Stimulated activated effector memory CD8-positive, alpha-beta T cell treated with anti-CD3 and anti-CD28 coated beads, Interleukin-12 subunit alpha, Interleukin-12 subunit beta, amount 100 ng/mL, for 72 hours (primary cell): ENCODE results near the gene GABRA5.
"Not testable (repeated sequence)": the region's sequence is repeated elsewhere in the genome, so short reads cannot be mapped to it uniquely, and the experiment has no call there.

Experiments used
- ATAC-seq: fragments of 150-1000 bp; cut with Tn5 transposase; 2 replicates; pipeline ENCODE4 v1.10.0; 2021
- DNase-seq, 2 donors: peaks; one replicate each; pipeline ENCODE4 v3.0.0; 2021 to 2022; ENCODE audit warnings: low spot score in 2 of 2
- H3K27ac Mint-ChIP-seq: one replicate; pipeline ENCODE4 v1.8.0; 2022; ENCODE audit warnings: mild to moderate bottlenecking, mixed read lengths
- H3K36me3 Mint-ChIP-seq: one replicate; pipeline ENCODE4 v1.8.0; 2022; ENCODE audit warnings: mild to moderate bottlenecking, mixed read lengths
- H3K4me1 Mint-ChIP-seq: one replicate; pipeline ENCODE4 v1.8.0; 2022; ENCODE audit warnings: mixed read lengths
- H3K4me3 Mint-ChIP-seq: one replicate; pipeline ENCODE4 v1.8.0; 2022; ENCODE audit warnings: mild to moderate bottlenecking, mixed read lengths
- H3K9me3 Mint-ChIP-seq: one replicate; pipeline ENCODE4 v1.8.0; 2022; ENCODE audit warnings: mixed read lengths

GABRA5 gene

DNA sequence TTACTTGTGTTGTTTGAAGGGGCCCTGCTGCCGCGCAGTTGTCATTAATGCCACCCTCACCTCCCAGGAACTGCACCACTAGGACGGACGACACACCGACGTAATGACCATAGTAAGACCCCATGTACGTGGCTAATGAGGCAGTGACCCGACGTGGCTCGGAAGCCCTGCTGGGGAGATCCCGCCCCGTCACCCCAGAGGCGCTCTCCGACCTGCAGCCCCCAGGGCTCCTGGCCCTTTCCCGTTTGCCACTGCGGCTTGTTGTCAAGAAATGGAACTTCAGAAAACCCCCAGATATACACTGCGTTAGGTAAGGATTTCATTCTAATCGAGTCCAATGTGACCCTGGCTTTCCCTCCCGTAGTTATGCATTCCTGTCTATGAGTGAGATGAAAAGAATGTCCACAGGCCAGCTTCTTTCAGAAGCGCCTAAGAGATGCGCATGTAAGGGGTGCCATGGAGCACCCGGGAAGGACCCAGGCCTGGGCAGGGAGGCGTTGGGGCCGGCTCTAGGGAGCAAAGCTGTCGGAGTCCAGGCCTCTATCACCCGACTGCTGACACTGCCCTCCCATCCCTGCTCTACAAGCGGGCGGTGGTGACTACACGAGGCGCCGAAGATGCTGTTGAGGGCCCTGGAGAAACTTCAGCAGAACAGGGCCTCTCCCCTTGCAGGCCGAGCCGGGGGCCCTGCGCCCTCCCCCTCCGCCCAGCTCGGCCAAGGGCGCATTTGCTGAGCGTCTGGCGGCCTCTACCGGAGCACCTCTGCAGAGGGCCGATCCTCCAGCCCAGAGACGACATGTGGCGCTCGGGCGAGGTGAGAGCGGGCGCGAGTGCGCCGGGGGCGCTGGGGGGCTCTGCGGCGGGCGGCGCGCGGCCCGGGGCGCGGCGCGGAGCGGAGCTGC, at the start of gene GABRA5:
TSS of gene GABRA5 (plus strand) at position 765 of the 902 bp plus-strand sequence. CDS start 2,187 bp downstream, outside the sequence.
- Mint-ChIP-seq H3K9me3 (no peaks in the 10 kb centered on the region), H3K36me3 (no peaks in the 10 kb centered on the region)
- DNase-seq = no peak

DNA sequence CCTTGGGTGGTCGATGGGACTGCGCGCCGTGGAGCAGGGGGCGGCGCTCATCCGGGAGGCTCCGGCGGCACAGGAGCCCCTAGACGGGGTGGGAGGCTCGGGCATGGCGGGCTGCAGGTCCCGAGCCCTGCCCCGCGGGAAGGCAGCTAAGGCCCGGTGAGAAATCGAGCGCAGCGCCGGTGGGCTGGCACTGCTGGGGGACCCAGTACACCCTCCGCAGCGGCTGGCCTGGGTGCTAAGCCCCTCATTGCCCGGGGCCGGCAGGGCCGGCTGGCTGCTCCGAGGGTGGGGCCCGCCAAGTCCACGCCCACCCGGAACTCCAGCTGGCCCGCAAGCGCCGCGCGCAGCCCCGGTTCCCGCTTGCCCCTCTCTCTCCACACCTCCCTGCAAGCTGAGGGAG, 35.7 kb upstream of the GABRA5 start:
- not testable (repeated sequence) for ATAC-seq, H3K4me3 Mint-ChIP-seq, H3K27ac Mint-ChIP-seq, H3K36me3 Mint-ChIP-seq, DNase-seq, H3K4me1 Mint-ChIP-seq
- H3K9me3 Mint-ChIP-seq = peaks cover 11% of the 10 kb centered on the region

More for the DNA sequence above, at the start of gene GABRA5:
- ATAC-seq = no peak
- Mint-ChIP-seq H3K27ac (no peak within 1 kb of the TSS), H3K4me3 (no peak within 1 kb of the TSS), H3K4me1 (no peaks in the 10 kb centered on the region)

DNA sequence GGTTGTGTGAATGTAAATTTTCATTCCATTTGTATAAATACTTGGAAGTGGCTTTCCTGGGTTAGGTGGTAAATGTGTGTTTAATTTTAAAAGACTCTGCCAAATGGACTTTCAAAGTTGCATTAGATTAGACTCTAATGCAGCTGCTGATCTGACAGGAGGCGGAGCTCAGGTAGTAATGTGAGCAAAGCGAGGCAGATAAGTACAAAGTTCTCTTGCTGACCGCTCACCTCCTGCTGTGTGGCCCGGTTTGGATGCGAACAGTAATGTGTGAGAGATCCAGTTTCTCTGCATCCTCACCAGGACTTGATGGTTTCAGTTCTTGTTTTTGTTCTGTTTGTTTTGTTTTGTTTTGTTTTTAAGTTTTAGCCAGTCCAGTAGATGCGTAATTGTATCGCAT, 34.9 kb upstream of the GABRA5 start:
- no peak for ATAC-seq
- Mint-ChIP-seq H3K36me3 (no peaks in the 10 kb centered on the region), H3K4me1 (no peaks in the 10 kb centered on the region), H3K4me3 (no peak overlapping the region), H3K27ac (no peak overlapping the region), H3K9me3 (peaks cover 13% of the 10 kb centered on the region)
- DNase-seq = no peak

DNA sequence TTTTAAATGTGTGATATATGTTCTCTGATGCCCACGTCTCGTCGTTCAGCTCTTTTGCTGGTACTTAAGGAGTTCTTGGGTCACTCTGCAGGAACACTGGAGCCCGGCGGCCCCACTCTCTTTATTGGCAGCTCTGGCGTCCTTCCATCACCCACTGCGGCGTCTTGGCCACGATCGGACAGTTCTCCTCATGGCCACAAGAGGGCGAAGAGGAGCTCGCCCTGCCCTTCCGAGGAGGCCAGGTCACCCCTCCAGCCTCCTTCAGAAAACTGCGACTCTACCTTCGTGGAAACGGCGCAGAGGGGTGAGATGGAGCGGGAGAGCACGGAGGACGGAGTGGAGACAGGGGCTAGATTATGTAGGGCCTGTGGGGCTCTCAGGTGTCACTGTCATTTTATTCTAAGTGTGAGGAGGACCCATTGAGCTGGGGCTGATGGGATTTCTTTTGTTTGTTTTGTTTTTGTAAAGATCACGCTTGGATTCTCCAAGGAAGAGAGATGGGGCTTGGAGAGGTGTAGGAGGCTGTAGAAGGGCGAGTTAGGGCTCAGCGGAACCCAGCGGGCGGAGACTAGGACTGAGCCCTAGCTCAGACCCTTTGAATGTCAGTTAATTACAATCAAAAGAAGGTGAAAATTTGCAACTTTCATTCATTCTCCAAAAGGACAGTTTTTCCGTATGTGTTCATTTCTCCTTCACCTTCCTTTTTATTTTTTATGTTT, 28.0 kb upstream of the GABRA5 start:
- no peak for ATAC-seq
- H3K4me1 Mint-ChIP-seq = no peaks in the 10 kb centered on the region
- no peak for DNase-seq
- H3K9me3 Mint-ChIP-seq = peaks cover 19% of the 10 kb centered on the region
- H3K36me3 Mint-ChIP-seq = no peaks in the 10 kb centered on the region
- H3K4me3 Mint-ChIP-seq = no peak overlapping the region
- H3K27ac Mint-ChIP-seq = no peak overlapping the region

DNA sequence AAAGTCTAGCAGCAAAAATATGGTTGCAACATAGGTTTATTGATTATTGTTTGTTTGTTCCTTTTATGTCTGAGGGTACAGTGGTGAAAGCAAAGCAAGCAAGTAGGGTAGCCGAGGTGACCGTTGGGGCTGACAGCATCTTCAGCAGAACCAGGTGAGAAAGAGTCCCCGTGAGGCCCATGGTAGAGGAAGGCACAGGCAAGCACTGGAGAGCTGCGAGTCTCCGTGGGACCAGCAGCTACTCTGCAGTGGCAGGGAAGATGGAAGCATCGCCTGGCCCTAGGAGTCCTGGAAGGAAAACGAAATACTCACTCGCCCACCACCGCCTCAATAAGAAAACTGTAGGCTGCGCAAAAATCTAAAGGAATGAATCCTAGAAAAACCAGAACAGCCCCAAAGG, 25.3 kb upstream of the GABRA5 start:
- no peak for DNase-seq
- ATAC-seq = no peak
- H3K36me3 Mint-ChIP-seq = no peaks in the 10 kb centered on the region

DNA sequence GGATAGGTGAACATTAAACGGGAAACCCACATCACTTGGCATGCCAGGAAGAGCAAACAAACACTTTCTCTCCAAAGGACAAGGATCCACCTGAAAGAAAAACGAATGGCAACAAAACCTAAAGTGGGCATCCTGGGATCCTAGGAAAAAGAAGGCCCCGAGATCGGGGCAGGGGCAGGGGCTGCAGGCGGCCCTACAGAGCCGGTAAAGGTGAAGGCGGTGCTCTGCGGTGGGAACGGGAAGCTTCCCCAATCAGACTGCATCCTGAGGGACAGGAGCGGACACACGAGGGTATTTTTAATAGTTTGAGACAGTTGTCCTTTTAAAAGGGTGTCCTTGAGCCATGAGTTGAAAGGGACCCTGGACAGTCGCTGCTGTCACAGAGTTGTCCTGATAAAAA, 24.9 kb upstream of the GABRA5 start:
- Mint-ChIP-seq H3K4me1 (no peaks in the 10 kb centered on the region), H3K36me3 (no peaks in the 10 kb centered on the region), H3K4me3 (no peak overlapping the region), H3K27ac (no peak overlapping the region), H3K9me3 (peaks cover 15% of the 10 kb centered on the region)
- ATAC-seq (no peak), DNase-seq (no peak)

More for the DNA sequence above, 25.3 kb upstream of the GABRA5 start:
- Mint-ChIP-seq H3K27ac (no peak overlapping the region), H3K9me3 (peaks cover 17% of the 10 kb centered on the region), H3K4me3 (no peak overlapping the region), H3K4me1 (no peaks in the 10 kb centered on the region)

DNA sequence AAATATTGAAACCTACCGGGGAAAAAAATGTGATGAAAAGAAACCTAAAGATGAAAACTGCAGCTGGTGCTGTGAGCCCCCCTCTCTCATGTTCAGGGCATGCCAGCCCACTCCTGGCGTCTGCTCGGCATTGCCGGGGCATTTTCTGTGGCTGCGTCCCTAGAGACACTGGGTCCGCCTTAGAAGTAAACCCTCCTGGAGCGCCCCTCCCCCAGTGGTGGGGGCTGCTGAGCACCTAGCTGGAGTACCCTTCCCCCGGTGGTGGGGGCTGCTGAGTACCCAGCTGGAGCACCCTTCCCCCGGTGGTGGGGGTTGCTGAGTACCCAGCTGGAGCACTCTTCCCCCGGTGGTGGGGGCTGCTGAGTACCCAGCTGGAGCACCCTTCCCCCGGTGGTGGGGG, 24.5 kb upstream of the GABRA5 start:
- ATAC-seq (no peak), DNase-seq (no peak)
- Mint-ChIP-seq H3K4me3 (no peak overlapping the region), H3K27ac (no peak overlapping the region), H3K9me3 (peaks cover 13% of the 10 kb centered on the region), H3K4me1 (no peaks in the 10 kb centered on the region), H3K36me3 (no peaks in the 10 kb centered on the region)

DNA sequence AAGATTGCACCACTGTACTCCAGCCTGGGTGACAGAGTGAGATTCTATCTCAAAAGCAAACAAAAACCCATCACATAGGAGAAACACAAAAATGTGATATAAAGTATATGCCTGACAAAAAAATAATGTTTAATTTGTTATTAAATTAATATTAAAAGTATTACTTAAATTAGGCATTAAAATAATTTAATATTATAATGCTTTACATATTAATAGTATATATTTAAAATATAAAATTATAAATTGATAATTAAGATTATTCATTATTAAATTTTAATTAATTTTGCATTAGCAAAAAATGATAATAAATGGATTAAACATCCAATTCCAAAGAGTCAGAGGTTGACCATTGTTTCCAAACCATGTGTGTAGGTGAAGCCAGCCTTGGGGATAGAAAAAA, 22.0 kb upstream of the GABRA5 start:
- Mint-ChIP-seq H3K4me3 (no peak overlapping the region), H3K27ac (no peak overlapping the region), H3K36me3 (no peaks in the 10 kb centered on the region), H3K9me3 (peaks cover 21% of the 10 kb centered on the region), H3K4me1 (no peaks in the 10 kb centered on the region)
- no peak for ATAC-seq
- DNase-seq = no peak

DNA sequence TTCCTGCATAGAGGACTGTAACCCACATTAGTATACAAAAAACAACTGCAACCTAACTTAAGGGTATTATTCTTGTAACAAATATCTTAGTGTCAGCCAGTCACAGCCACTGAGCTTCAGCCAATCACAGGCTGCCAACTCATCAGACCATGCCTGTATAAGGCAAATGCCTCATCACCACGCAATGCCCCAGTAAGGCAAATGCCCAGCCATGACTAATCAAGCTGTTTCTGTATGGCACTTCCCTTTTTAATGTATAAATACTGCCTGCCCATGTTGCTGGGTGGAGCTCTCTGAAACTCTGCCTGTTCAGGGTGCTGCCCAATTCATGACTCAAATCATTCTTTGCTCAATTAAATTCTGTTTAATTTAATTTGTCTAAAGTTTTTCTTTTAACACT, 18.4 kb upstream of the GABRA5 start:
- Mint-ChIP-seq H3K9me3 (peaks cover 15% of the 10 kb centered on the region), H3K27ac (no peak overlapping the region), H3K4me3 (no peak overlapping the region), H3K36me3 (no peaks in the 10 kb centered on the region), H3K4me1 (no peaks in the 10 kb centered on the region)
- DNase-seq (no peak), ATAC-seq (no peak)

DNA sequence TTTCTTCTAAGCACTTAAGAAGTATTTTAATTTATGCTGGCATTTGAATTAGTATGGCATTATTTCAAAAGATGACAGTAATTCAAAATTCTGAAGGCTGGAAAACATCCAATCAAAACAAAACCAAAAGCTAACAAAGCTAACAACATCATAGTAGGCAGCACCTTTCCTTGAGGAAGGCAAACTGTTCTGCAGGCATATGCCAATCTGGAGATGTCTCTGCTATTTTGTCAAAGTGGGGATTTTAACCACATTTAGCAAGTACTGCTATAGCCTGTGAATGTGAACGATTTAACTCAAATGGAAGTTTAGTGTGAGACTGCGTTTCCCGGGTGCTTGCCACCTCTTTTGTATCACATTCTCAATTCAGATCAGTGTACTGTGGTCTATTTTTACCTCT, 16.7 kb upstream of the GABRA5 start:
- peaks cover 18% of the 10 kb centered on the region for H3K9me3 Mint-ChIP-seq

DNA sequence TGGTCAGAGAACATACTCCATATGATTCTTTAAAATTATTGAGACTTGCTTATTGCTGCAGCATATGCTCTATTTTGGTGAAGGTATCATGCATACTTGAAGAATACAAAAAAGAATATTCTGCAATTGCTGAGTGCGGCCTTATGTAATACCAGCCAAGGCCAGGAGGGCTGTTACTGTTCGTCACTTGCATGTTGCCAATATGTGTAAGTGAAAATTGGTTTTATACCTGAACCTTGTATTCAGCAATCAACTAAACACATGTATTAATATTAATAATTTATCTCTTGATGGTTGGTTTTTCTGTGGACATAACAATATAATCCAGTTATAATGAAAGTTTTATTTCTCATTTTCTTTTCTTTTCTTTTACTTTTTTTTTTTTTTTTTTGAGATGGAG, 13.9 kb upstream of the GABRA5 start:
- no peaks in the 10 kb centered on the region for H3K4me1 Mint-ChIP-seq
- no peak for ATAC-seq
- no peaks in the 10 kb centered on the region for H3K36me3 Mint-ChIP-seq
- no peak overlapping the region for H3K27ac Mint-ChIP-seq
- H3K9me3 Mint-ChIP-seq = peaks cover 21% of the 10 kb centered on the region
- DNase-seq = no peak
- H3K4me3 Mint-ChIP-seq = no peak overlapping the region

More for the DNA sequence above, 16.7 kb upstream of the GABRA5 start:
- no peak overlapping the region for H3K27ac Mint-ChIP-seq
- H3K4me1 Mint-ChIP-seq = no peaks in the 10 kb centered on the region
- no peak for ATAC-seq
- no peak overlapping the region for H3K4me3 Mint-ChIP-seq
- no peak for DNase-seq
- H3K36me3 Mint-ChIP-seq = no peaks in the 10 kb centered on the region

DNA sequence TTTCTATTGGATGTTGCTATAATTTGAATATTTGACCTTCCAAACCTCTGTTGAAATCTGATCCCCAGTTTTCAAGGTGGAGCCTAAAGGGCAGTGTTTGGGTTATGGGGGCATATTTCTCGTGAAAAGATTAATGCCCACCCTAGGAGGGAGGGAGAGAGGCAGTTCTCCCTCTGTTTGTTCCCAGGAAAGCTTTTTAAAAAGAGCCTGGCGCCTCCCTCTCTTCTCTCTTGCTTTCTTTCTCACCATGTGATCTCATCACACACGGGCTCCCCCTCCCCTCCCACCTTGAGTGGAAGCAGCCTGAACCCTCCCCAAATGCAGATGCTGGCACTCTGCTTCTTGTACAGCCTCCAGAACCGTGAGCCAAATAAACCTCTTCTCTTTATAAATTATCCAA, 12.4 kb upstream of the GABRA5 start:
- no peaks in the 10 kb centered on the region for H3K4me1 Mint-ChIP-seq
- no peak overlapping the region for H3K4me3 Mint-ChIP-seq
- ATAC-seq (no peak), DNase-seq (no peak)
- H3K9me3 Mint-ChIP-seq = peaks cover 13% of the 10 kb centered on the region
- H3K27ac Mint-ChIP-seq = no peak overlapping the region
- no peaks in the 10 kb centered on the region for H3K36me3 Mint-ChIP-seq

DNA sequence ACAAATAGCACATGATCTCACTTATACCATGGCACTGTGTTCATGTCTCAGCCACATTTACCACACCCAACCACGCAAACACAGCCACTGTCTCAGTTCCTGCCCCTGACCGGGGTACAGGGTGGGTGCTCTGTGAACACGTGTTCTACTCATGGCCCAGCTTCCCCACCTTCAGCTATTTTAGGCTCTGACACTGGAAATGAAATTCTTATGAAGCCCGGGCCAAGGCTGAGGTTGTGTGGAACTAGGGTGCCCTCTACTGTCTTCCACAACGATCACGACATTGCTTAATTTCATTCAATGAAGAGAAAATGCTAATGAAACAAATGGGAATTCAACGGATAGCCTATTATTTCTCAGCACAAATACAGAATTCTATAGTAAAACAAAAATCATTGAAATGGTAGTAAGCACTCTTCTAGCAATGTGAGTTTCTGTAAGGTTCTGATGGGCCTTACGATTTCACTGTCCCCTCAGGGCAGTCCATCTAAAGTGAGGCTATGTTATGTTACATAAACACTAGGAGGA, 2.1 kb upstream of the GABRA5 start:
- DNase-seq (no peak), ATAC-seq (no peak)
- peaks cover 8% of the 10 kb centered on the region for H3K9me3 Mint-ChIP-seq
- H3K27ac Mint-ChIP-seq = no peak overlapping the region
- H3K36me3 Mint-ChIP-seq = no peaks in the 10 kb centered on the region
- H3K4me3 Mint-ChIP-seq = no peak overlapping the region
- no peaks in the 10 kb centered on the region for H3K4me1 Mint-ChIP-seq

DNA sequence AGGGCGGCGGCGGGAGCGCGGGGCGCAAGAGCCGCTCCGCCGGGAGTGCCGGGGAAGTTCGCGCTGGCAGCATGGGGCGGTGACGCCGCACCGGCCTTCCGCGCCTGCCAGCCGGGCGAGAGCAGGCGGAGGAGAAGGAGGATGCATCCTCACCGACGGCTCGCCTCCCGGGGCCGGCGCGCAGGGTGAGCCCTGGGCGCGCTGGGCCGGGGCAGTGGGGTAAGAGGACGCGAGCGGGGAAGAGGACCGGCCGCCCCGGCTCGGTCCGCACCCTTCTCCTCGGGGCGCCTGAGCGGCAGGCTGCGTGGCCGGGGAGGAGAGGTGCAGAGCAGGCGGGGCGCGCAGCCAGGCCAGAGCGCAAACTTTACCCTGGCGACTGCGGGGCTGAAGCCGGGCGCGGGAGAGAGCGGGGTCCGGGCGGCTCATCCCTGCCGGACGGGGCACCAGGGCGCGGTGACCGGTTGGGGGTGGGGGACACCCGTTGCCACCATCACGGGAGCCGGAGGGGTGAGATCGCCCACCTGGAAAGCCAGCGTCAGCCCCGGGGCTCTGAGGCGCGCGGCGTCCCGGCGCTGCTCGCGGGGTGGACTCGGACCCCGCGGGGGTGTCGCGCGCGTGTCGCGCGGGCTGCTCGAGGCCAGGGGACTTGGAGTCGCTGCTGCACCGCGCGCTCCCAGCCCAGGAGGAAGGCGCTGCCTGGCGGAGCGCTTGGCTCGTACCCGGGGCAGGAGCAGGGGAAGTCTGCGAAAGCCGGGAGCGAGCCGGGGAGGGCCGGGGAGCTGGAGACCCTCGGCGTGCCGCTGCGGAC, 542 bp downstream of the GABRA5 start:
- Mint-ChIP-seq H3K9me3 (no peaks in the 10 kb centered on the region), H3K4me3 (no peak overlapping the region), H3K27ac (no peak overlapping the region), H3K36me3 (no peaks in the 10 kb centered on the region), H3K4me1 (no peaks in the 10 kb centered on the region)
- no peak for ATAC-seq
- no peak for DNase-seq

DNA sequence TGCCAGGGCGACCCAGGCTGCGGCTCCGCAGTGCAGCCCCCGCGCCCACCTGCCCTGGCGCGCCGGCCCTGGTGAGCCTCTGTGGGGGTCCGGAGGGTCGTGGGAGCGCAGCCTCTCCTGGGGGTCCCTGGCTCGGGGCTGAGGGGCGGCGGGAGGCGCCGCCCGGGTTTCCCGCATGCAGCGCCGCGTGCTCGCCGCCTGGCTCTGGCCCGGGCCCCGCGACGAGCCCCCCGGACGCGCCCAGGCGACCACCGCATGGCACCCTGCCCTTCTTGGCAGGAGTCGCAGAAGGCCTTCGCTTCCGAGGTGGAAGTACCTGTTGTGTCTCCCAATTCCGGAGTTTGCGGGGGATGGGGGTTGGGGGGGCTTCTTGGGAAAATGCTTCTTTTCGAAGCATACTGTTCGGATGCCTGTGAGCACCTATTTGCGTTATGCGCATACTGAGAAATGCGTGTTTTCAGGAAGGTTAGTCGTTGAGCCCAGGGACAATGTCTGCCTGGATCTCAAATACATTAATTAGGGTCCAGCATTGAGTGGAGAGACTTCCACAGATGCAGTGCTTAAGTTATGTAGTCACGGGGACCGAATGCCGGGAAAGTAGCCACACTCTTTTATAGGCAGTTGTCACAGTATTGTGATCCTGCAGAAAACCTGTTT, 1.3 kb downstream of the GABRA5 start:
- H3K36me3 Mint-ChIP-seq = no peaks in the 10 kb centered on the region
- no peaks in the 10 kb centered on the region for H3K9me3 Mint-ChIP-seq
- H3K4me3 Mint-ChIP-seq = no peak overlapping the region
- no peak overlapping the region for H3K27ac Mint-ChIP-seq
- H3K4me1 Mint-ChIP-seq = no peaks in the 10 kb centered on the region
- DNase-seq (no peak), ATAC-seq (no peak)
